Activated gamma-delta T cell treated with Interleukin-2 at 50 U/mL for 16 hours (primary cell): Measurements from ENCODE around the gene NUP50.
"Not testable (repeated sequence)": the region's sequence is repeated elsewhere in the genome, so short reads cannot be mapped to it uniquely, and the experiment has no call there.

Experiments used
- DNase-seq: peaks from one replicate; pipeline ENCODE4 v3.0.0-alpha.2; 2020

The NUP50 gene

GRCh38 chr22:45163099-45163450 lies 650 bp upstream of the NUP50 start:
- no peak for DNase-seq

- DNase-seq = peak; percentile 36
Measured at GRCh38 chr22:45164270-45165088, 754 bp downstream of the NUP50 start.

DNA sequence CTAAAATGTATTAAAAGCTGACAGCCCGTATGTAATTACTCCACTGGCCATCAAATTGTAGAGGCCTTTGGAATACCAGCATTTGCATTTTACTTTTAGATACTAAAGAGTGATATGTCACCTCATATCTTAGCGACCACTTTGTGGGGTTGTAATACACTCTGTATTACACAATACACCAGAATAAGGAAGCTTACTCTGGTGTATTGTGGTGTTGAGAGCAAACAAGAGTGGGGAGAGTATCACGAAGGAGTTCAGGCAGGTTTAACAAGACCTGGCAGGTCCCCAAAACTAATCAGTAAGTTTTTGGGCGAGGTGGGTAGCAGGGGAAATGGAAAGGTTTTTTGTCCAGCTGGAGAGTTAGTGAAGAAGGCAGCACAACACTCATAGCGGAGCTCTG lies 3.2 kb downstream of the NUP50 start:
- no peak for DNase-seq

DNA sequence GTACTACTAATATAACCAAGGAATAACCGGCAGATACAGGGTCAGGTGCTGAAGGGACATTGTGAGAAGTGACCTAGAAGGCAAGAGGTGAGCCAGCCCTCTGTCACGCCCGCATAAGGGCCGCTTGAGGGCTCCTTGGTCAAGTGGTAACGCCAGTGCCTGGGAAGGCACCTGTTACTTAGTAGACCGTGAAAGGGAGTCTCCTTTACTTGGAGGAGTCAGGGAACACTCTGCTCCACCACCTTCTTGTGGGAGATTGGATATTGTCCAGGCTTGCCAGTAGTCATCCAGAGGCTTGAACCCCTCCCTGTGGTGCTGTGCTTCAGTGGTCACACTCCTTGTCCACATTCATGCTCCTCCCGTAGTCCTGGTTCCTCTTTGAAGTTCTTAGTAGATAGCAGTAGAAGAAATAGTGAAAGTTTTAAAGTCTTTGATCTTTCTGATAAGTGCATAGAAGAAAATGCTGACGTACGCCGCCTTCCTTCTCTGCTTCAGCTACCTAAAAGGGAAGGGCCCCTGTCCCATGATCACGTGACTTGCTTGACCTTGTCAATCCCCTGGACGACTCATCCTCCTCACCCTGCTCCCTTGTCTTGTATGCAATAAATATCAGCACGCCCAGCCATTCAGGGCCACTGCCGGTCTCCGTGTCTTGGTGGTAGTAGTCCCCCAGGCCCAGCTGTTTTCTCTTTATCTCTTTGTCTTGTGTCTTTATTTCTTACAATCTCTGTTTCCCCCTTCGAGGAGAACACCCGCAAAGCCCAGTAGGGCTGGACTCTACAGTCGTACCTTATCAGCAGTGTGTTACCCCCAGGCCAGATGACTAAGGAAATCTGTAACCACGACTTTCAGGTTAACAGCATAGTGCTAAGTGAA lies 6.1 kb downstream of the NUP50 start:
- DNase-seq = no peak

- DNase-seq = no peak
Measured at GRCh38 chr22:45171830-45172229, 8.1 kb downstream of the NUP50 start.

DNA sequence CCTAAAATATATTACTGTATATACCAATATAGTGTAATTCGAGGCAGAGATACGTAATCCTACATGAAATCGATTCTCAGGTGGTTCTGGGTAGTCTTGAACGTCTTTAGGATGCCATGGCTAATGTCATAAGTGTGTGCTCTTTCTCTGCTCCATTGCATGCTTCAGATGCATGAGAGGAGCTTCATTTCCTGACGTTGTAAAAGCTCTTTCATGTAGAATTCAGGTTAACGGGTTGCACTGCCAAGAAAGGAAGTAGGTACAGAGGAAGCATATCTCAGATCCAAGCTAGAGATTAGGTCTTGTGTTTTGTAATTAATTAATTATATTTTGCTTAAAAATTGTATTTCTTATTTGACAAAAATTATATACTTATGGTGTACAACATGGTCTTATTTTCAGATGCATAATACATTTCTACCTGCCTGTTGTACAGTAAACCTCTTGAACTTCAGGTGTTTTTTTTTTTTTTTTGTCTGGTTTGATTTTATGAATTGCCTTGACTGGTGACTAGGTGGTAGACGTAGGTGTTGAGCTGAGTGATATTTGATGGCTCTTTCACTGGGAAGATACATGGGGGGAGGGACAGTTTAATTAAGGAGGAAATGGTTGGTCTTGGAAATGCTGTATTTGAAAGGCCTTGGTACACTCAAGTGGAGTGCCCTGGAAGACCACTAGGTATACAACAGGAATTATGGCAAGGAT lies 9.3 kb downstream of the NUP50 start:
- DNase-seq = no peak

DNA sequence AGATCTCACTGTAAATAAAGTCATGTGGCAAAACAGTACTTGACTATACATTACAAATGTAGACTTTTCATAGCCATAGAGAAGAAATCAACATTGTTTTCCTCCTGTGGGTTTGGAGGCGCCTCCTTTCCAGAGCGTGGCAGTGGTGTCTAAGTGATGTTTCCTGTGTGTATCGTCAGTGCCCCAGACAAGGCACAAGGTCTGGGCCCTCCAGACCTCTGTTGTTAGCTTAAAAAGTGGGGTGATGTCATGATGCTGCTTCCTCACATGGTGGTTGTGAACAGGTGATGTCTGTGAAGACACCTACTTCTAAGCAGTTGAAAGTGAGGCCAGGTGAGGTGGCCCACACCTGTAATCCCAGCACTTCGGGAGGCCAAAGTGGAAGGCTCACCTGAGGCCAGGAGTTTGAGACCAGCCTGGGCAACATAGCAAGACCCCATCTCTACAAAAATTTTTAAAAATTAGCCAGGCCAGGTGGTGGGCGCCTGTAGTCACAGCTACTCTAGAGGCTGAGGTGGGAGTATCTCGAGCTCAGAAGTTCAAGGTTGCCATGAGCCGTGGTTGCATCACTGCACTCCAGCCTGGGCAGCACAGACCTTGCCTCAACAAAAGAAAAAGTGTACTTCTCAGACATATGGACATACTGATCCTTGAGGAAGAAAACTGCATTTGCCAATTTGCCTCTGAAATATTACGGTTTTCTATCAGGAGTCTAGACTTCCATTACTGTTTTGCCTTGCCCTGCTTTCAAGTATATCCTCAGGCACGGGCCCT lies 15.7 kb downstream of the NUP50 start:
- no peak for DNase-seq

DNA sequence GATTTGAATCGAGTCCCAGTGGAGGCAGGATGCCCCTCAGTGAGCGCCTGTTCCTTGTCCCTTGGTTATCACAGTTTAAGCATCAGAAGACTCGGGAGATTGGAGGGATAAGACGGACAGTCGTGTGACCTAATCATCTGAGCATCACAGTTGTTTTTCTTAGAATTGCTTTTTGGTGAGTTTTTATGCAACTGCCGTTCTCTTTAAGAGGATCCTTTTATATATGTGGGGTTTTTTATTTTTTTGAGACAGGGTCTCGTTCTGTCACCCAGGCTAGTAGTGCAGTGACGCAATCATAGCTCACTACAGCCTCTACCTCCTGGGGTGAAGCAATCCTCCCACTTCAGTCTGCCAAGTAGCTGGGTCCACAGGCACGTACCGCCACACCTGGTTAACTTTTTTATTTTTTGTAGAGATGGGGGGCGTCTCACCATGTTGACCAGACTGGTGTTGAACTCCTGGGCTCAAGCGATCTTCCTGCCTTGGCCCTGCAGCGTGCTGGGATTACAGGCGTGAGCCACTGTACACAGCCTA lies 16.5 kb downstream of the NUP50 start:
- DNase-seq = no peak

DNA sequence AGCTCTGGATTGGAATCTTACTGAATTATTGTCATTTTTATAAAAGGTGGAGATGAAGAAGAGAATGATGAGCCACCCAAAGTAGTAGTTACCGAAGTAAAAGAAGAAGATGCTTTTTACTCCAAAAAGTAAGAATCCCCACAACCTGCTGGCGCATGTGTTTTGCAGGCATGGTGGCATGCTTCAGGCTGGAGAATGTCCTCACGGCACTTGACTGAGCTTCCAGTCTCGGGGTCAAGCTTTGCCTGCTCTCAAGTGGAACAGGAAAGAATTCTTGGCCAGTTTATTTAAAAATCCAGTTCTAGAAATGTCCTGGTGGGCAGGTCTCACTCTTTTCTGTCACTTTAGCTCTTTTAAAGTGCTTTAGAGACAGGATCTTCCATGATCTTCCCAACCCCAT lies 17.5 kb downstream of the NUP50 start:
- DNase-seq = no peak

- DNase-seq = no peak
Measured at GRCh38 chr22:45181766-45182165, 18.0 kb downstream of the NUP50 start.

DNA sequence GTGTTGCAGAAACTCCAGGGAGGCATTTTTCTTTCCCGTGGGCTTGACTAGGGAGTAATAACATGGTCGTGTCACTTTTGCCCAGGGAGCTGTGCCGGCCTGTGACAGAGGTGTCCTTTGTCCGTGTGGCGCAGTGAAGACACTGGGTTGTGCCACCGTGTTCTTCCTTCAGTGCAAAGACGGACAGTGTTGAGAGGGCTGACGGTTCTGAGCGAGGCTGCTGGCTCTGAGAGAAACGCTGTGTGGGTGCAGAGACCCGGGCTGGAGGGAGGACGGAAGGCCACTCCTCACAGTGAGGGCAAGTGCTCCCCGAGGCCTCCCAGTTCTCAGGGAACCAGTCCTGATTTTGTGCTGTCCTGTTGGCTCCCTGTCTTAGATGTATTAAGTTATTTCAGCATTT lies 20.2 kb downstream of the NUP50 start:
- no peak for DNase-seq

GRCh38 chr22:45185718-45186514 lies 22.2 kb downstream of the NUP50 start:
- no peak for DNase-seq

DNA sequence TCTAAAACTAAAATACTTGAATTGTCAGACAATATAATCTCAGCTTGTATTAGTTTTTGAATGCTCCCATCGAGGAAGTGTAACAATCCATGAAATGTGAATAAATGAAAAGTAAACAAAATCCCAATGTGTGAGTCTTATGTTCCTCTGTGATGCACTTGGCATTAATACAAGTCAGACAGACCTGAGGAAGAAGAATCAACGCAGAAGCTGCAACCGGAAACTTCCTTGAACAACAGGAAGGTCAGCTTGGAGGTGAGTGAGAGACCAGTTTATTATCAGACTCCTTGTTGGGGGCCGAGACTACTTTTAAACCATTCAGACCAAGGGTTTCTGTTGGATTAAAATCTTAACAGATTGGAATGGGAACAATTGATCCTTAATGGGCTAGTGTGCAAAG lies 24.2 kb downstream of the NUP50 start:
- no peak for DNase-seq

- DNase-seq = no peak
Measured at GRCh38 chr22:45188779-45189178, 25.1 kb downstream of the NUP50 start.

GRCh38 chr22:45190202-45190872 lies 26.6 kb downstream of the NUP50 start:
- DNase-seq = no peak

DNA sequence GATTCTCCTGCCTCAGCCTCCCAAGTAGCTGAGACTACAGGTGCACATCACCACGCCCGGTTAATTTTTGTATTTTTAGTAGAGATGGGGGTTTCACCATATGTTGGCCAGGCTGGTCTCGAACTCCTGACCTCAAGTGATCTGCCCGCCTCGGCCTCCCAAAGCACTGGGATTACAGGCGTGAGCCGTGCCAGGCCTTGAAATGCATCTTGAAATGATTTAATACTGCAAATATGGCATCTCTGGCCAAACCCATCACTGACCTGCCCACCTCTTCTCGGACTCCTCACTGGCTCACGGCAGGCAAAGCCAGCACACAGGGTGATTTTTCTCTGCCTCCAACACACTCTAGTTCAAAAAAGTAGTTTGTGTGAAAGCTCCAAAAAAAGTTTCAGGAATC lies 28.0 kb downstream of the NUP50 start:
- not testable (repeated sequence) for DNase-seq

DNA sequence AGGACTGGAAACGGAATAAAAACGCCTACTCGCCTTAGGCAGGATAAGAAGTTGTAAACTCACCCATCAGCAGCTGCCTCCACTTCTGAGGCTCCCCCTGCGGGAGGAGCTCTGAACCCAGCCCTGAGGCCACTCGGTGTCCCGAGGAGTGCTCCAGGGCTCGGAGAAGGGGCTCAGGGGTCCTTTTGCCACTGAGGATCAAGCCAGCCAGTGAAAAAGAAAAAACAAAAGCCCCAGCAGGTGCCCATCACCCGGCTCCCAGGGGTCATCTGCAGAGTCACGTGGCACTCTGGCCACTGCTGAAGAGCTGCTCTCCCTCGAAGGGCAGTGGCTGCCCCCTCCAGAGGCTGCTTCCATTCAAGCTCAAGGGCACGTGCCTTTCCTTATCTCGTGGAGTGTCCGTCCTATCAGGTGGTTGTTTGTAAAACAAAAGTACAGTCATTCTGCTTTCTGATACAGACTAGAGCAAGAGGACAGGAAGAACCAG lies 29.0 kb downstream of the NUP50 start:
- no peak for DNase-seq

DNA sequence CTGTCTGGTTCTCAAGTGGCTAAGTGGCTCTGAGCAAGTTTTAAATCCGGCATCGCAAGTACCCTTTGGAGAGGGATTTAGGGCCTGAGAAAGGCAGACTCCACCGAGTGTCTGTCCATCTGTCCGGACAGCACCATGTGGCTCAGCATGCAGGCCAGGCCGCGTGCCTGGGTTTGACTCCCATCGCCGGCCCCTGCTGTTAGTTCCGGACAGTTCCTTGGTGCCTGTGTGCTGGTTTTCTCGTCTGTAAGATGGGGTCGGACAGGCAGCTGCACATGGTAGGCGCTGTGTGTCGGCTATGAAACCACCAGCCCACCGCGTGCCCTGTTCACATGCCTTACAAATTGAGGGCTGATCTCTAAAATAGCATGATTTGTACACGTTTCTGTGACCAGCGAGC lies 31.0 kb downstream of the NUP50 start:
- no peak for DNase-seq

DNA sequence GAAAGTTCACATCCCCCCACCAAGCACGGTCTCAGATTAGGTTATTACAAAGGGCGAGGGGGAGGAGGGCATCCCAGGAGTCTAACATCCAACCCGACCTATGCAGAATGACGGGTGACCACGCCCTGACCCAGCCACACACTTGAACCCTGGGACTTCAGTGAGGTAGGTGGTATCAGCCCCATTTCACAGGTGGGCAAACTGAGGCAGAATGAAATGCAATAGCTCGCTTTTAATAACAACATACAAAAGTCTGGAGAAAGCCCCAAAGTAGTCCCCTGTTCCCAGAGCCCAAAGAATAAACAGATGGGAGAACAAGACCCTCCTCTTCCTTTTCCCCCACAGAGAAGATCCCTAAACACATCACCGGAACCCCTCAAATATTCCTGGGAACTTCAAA lies 31.9 kb downstream of the NUP50 start:
- no peak for DNase-seq

- no peak for DNase-seq
Measured at GRCh38 chr22:45196308-45196707, 32.6 kb downstream of the NUP50 start.
